Panc1 (cell line): Measurements from ENCODE around the gene EFCAB7. TPM values are rescaled to one million over a fixed set of nuclear protein-coding genes. Genes with fewer than 3 reads are reported as not detected.

Experiments
- ATAC-seq: fragments of 200-7000 bp; cut with Tn5 transposase; 2 replicates; pipeline ENCODE4 v1.9.1; 2020; ENCODE audit warnings: mild to moderate bottlenecking, moderate library complexity
- BruUV-seq: library from RNA; stranded (reverse); fragments of 400-500 nt; replicated peaks from 2 replicates; lab custom pipeline; 2021; lab: Mats Ljungman, UMichigan
- CTCF ChIA-PET: fragments of 300-600 bp; sonication (Branson Sonifier 250); formaldehyde crosslinking; loops from one replicate; lab custom pipeline; 2022; ENCODE audit warnings: antibody characterized with exemption; lab: Charles Lee
- POLR2A ChIA-PET: fragments of 300-600 bp; sonication (Branson Sonifier 250); formaldehyde crosslinking; loops from one replicate; lab custom pipeline; 2022; ENCODE audit warnings: antibody characterized with exemption; lab: Charles Lee
- DNase-seq: peaks from one replicate; pipeline ENCODE4 v3.0.0-alpha.2; 2010; ENCODE audit warnings: low read depth, low spot score
- H3K27ac ChIP-seq: 2 replicates; pipeline ENCODE4 v1.5.1; 2011; ENCODE audit warnings: mild to moderate bottlenecking, low read length, inconsistent platforms
- H3K27me3 ChIP-seq: fragments of 200-500 bp; sonication (Bioruptor generic); 2 replicates; pipeline ENCODE4 v1.6.0; 2014; ENCODE audit warnings: low read length, inconsistent platforms; ENCODE audit not compliant: control insufficient read depth, insufficient read depth
- H3K36me3 ChIP-seq: fragments of 200-500 bp; sonication (Bioruptor generic); 2 replicates; pipeline ENCODE4 v1.5.1; 2014; ENCODE audit warnings: inconsistent platforms, mild to moderate bottlenecking, low read length, moderate library complexity; ENCODE audit not compliant: control insufficient read depth, insufficient read depth
- H3K4me1 ChIP-seq: 2 replicates; pipeline ENCODE4 v1.5.1; 2011; ENCODE audit warnings: inconsistent platforms, mild to moderate bottlenecking, low read length, moderate library complexity; ENCODE audit not compliant: control insufficient read depth, insufficient read depth
- H3K4me3 ChIP-seq, 2 experiments: 2 replicates each; pipeline ENCODE4 v1.5.1; 2011 to 2012; ENCODE audit warnings: low read depth in 2 of 2, low read length in 2 of 2, mild to moderate bottlenecking in 2 of 2, inconsistent platforms in 1 of 2, moderate library complexity in 1 of 2
- H3K9me3 ChIP-seq: fragments of 200-500 bp; sonication (Bioruptor generic); 2 replicates; pipeline ENCODE4 v1.5.1; 2014; ENCODE audit warnings: low read depth, mild to moderate bottlenecking, inconsistent platforms, low read length, moderate library complexity; ENCODE audit not compliant: control insufficient read depth, insufficient read depth
- CTCF ChIP-seq: fragments of 450-650 bp; IDR thresholded peaks from 2 replicates; pipeline ENCODE4 v1.5.1; 2017; ENCODE audit warnings: mild to moderate bottlenecking
- POLR2AphosphoS5 ChIP-seq: IDR thresholded peaks from 2 replicates; pipeline ENCODE4 v1.6.1; 2012; ENCODE audit warnings: mild to moderate bottlenecking, low read depth, low read length, moderate library complexity
- SIN3A ChIP-seq: IDR thresholded peaks from 2 replicates; pipeline ENCODE4 v1.6.1; 2012; ENCODE audit warnings: low read depth, mild to moderate bottlenecking, low read length, moderate library complexity, borderline replicate concordance; ENCODE audit not compliant: insufficient read depth
- TCF7L2 ChIP-seq: IDR thresholded peaks from 2 replicates; pipeline ENCODE4 v1.6.1; 2011; ENCODE audit warnings: mild to moderate bottlenecking, low read depth, low read length, inconsistent platforms
- in situ Hi-C: cut with HindIII; loops from 2 replicates; pipeline ENCODE4 v1.10.0; 2016; ENCODE audit warnings: low sequenced_read_pairs, low pct_unique_long_range_greater_than_20kb
- intact Hi-C: fragments of 100-400 bp; cut with micrococcal nuclease; formaldehyde crosslinking; loops from one replicate; pipeline ENCODE4 v1.10.0; 2022; ENCODE audit not compliant: unreplicated experiment
- total RNA-seq: library from RNA; stranded (reverse); gene quantifications from one replicate; pipeline ENCODE4 v1.2.1, GENCODE V29; 2021; ENCODE audit not compliant: unreplicated experiment
- TF ChIP-seq, protein P1 (sequence below), 2 experiments: IDR thresholded peaks; 2 replicates each; pipeline ENCODE4 v1.6.1; 2011 to 2012; ENCODE audit warnings: low read depth in 2 of 2, control low read depth in 1 of 2, low read length in 1 of 2, mild to moderate bottlenecking in 1 of 2, moderate library complexity in 1 of 2; ENCODE audit not compliant: insufficient read depth in 1 of 2

Gene EFCAB7
- total RNA-seq, 1 experiment from 2014 or later = 6.6 TPM

- BruUV-seq = no TSS peak
- no peaks in the 10 kb centered on the region for H3K27me3 ChIP-seq
- TF ChIP-seq CTCF (no peak), SIN3A (no peak), POLR2AphosphoS5 (no peak), TCF7L2 (no peak)
- TF ChIP-seq, protein P1, sequence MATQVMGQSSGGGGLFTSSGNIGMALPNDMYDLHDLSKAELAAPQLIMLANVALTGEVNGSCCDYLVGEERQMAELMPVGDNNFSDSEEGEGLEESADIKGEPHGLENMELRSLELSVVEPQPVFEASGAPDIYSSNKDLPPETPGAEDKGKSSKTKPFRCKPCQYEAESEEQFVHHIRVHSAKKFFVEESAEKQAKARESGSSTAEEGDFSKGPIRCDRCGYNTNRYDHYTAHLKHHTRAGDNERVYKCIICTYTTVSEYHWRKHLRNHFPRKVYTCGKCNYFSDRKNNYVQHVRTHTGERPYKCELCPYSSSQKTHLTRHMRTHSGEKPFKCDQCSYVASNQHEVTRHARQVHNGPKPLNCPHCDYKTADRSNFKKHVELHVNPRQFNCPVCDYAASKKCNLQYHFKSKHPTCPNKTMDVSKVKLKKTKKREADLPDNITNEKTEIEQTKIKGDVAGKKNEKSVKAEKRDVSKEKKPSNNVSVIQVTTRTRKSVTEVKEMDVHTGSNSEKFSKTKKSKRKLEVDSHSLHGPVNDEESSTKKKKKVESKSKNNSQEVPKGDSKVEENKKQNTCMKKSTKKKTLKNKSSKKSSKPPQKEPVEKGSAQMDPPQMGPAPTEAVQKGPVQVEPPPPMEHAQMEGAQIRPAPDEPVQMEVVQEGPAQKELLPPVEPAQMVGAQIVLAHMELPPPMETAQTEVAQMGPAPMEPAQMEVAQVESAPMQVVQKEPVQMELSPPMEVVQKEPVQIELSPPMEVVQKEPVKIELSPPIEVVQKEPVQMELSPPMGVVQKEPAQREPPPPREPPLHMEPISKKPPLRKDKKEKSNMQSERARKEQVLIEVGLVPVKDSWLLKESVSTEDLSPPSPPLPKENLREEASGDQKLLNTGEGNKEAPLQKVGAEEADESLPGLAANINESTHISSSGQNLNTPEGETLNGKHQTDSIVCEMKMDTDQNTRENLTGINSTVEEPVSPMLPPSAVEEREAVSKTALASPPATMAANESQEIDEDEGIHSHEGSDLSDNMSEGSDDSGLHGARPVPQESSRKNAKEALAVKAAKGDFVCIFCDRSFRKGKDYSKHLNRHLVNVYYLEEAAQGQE (IDR thresholded peaks at IDR 0.05; ENCODE audit: insufficient read depth in 1 of 2, low read depth in 2 of 2, low read length in 1 of 2) = no peak
- CTCF ChIA-PET = interaction anchor here (0.8 kb wide), 1 partner anchor 57 kb away, joined by 3 read pairs; no protein-coding TSS in a partner anchor
- peaks cover 3% of the 10 kb centered on the region; the same call in 1 of the 2 replicates for H3K36me3 ChIP-seq
- peak overlapping the region; percentile 95 for H3K27ac ChIP-seq
- peaks cover 17% of the 10 kb centered on the region for H3K4me1 ChIP-seq
- peak; percentile 44 for ATAC-seq
- POLR2A ChIA-PET = interaction anchor here (0.6 kb wide), 1 partner anchor 12 kb away, joined by 3 read pairs; no protein-coding TSS in a partner anchor
- in situ Hi-C loops = no loop called here
- DNase-seq = no peak
- H3K9me3 ChIP-seq = no peaks in the 10 kb centered on the region
- intact Hi-C loops = loop anchor here (5.0 kb wide), 1 partner anchor 196 kb away; no protein-coding TSS in a partner anchor
- peak overlapping the region; percentile 88 to 92 for H3K4me3 ChIP-seq
Measured at GRCh38 chr1:63523738-63524137, 413 bp downstream of the EFCAB7 start.

GRCh38 chr1:63524201-63524600 lies 876 bp downstream of the EFCAB7 start:
- intact Hi-C loops (loop anchor here (5.0 kb wide), 1 partner anchor 197 kb away; no protein-coding TSS in a partner anchor), in situ Hi-C loops (no loop called here)
- no peaks in the 10 kb centered on the region for H3K27me3 ChIP-seq
- H3K27ac ChIP-seq = peak overlapping the region; percentile 95
- H3K4me3 ChIP-seq = peak overlapping the region; percentile 88 to 92
- ChIA-PET POLR2A (interaction anchor here (0.6 to 0.7 kb wide), 2 partner anchors 12 to 1266 kb away, joined by 3 read pairs; no protein-coding TSS in a partner anchor), CTCF (no interaction called here)
- H3K9me3 ChIP-seq = no peaks in the 10 kb centered on the region
- TF ChIP-seq TCF7L2 = no peak
- no peak for TF ChIP-seq POLR2AphosphoS5
- no peak for TF ChIP-seq SIN3A
- TF ChIP-seq, protein P1 (IDR thresholded peaks at IDR 0.05; ENCODE audit: insufficient read depth in 1 of 2, low read depth in 2 of 2, low read length in 1 of 2) = no peak
- no peak for TF ChIP-seq CTCF
- peaks cover 3% of the 10 kb centered on the region; the same call in 1 of the 2 replicates for H3K36me3 ChIP-seq
- DNase-seq (no peak), ATAC-seq (no peak)
- H3K4me1 ChIP-seq = peaks cover 17% of the 10 kb centered on the region
- BruUV-seq = no TSS peak
